HG03159 (cell line): Measurements from ENCODE around the gene SERPINA12.
"Not testable (repeated sequence)": the region's sequence is repeated elsewhere in the genome, so short reads cannot be mapped to it uniquely, and the experiment has no call there.

Experiments
- ATAC-seq: cut with Tn5 transposase; IDR thresholded peaks from one replicate; pipeline ENCODE4 v1.9.1; 2021; ENCODE audit warnings: mild to moderate bottlenecking, moderate library complexity; ENCODE audit not compliant: unreplicated experiment

Gene SERPINA12

GRCh38 chr14:94538070-94538740, 28.9 kb upstream of the SERPINA12 start:
- no peak for ATAC-seq

- no peak for ATAC-seq
Observed at GRCh38 chr14:94536836-94537235, 27.6 kb upstream of the SERPINA12 start.

DNA sequence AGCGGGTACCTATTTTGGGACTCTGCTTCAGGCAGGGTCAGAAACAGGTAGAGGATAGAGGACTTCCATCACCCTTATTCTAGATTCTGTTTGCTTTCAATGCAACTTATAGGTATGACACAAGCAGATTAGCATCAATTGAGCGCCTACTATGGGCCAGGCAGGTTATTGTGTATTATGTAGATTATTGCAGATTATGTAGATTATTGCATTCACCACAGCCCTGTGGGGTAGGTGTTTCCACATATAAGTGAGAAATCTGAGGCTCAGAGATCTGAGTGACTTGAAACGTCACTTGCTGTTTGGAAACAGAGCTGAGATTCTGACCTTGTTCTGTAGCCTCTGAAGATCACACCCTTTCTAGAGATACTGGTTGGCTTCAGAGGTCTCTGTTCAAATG, 26.2 kb upstream of the SERPINA12 start:
- no peak for ATAC-seq

- no peak for ATAC-seq
Observed at GRCh38 chr14:94532447-94532846, 23.2 kb upstream of the SERPINA12 start.

GRCh38 chr14:94531187-94531586, 21.9 kb upstream of the SERPINA12 start:
- ATAC-seq = no peak

DNA sequence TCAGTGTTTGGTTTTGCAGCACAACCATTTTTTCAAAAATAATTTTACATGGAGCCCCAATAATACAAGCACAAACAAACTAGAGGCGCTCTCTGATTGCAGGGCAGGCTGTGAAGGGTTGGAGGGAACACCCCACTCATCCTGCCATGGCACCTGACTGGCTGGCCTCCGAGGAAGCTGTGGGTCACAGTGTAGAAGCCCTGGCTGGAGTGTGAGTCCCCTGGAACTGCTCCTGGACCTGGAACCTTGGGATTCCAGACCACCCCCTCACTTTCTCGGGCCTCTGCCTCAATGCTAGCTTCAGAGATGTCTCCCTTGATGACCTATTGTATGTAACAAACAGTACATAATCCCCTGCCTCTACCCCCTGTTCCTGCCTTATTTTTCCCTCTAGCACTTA, 14.8 kb upstream of the SERPINA12 start:
- no peak for ATAC-seq

DNA sequence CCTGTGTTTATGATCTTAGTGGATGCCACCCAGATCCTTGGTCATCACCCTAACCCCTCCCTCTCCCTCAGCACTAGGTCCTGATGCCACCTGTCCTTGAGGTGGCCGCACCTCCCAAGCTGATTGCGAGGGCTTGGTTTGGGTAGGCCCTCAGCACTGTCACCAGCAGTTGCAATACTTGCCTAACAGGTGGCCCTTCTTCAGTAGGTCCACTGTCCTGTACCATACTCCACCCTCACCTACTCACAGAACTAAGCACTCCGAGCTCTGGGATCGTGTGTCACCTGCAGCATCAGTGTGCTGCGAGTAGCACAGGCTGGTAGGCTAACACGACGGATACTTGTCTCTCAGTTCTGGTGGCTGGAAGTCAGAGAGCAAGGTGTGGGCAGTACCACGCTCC, 14.0 kb upstream of the SERPINA12 start:
- no peak for ATAC-seq

DNA sequence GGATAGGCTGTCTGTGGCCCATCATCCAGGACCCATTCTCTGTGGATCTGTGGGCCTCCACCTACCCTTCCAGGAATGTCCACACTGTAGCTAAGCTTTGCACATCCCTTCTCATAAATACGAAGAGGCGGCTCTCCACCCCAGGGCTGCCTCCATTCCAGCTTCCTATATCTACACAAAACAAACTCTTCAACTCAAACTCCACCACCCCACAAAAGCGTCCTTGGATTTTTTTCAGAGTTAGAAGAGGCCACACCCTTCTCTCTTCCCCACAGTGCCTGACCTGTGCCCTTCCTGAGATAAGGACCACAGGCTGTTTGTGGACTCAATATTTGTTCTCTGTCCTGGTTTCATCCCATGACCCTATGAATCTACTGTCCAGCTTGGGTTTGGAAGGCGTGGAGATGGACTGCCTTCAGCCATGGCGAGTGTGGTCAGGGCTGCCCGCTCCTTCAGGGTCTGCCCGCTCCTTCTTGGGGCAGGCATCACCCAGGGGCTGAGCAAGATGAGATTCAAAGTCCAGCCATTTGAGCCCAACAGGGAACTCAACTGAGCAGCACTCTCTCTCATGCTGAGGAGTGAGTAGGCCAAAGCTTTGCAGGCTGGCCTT, 13.0 kb upstream of the SERPINA12 start:
- ATAC-seq = no peak

DNA sequence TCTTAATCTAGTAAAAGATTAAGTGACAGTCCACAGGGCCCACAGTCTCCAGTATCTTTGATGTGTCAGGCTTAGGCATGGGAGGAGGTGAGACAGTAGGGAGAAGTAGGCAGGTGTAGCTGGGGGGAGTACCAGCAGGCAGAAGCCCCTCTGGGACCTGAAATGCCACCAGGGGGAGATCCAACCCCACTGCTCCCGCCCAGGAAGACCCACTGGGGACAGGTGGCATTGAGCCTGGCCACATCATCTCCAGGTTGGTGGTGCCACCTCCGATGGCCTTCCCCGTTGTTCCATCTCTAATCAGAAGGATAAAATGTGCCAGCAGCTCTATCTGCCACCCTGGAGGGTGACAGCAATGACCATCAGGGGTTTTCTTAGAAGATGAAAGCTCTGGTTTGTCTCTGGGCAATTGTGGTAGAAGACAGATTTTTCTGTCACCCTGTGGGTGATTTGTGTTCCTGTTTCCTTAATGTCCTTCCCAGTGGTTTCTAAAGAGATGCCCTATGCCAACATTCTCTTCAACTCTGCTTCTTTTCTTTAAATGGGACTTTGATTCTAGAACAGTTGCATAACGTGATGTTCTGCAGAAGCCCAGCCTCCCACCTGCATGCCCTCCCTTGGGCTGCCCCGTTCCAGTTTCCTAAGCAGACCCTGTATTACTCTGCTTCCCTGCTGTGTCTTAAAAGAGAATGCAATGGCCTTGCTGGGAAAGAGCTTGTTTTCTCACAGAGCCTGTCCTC, 12.3 kb upstream of the SERPINA12 start:
- no peak for ATAC-seq

GRCh38 chr14:94517641-94518257, 8.5 kb upstream of the SERPINA12 start:
- ATAC-seq = no peak

DNA sequence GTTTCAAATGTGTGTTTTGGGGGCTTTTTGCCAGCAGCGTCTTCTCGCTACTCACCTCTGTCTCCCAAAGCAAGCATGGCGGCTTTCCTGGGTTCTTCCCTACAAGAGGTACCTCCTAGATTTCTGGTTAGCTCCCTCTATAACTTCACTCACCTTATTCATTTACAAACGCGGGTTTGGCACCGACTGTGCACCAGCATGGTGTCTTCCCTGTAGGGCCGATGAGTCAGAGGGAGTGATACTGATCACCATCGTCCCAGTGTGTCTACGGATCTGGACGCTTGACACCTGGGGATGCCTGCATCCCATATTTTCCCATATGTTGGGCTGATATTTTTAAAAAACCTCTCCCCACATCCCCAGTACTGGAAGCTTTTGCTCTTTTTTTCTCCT, 8.0 kb upstream of the SERPINA12 start:
- ATAC-seq = no peak

DNA sequence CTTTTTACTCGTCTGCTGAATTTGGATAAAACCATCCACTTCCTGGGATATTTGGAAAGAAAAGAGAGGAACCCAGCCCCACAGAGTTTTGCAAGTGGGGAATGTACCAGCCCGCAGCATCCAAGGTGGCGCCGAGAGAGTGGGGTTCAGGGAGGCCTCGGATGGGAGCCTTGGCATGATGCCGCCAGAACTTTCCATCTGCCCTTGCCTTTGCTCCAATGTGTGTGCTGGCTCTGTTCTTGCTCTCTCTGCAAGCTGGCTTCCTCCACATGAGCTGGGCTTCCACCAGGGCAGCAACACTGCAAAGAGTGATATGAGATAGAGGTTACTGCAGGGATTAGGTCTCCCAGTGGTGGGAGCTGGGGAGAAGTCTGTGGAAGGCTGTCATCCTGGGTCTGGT, 6.6 kb upstream of the SERPINA12 start:
- no peak for ATAC-seq

DNA sequence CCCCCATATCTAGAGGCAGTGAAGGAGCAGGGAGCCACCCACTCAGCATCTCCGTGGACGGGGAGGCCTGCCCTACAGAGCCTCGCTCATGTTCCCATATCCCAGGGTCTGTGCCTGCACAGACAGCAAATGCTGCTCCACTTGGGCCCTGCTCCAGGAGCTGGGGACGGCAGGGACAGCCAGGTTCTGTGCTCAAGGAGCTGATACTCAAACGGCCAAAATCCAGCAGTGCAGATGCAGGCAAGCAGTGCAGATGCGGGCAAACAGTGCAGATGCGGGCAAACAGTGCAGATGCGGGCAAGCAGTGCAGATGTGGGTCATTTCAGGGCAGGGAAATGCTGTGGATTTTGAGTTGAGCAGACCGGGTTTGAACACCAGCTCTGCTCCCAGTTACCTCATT, 6.2 kb upstream of the SERPINA12 start:
- ATAC-seq = no peak

- no peak for ATAC-seq
Observed at GRCh38 chr14:94514351-94514750, 5.1 kb upstream of the SERPINA12 start.

- not testable (repeated sequence) for ATAC-seq
Observed at GRCh38 chr14:94510481-94510880, 1.2 kb upstream of the SERPINA12 start.

DNA sequence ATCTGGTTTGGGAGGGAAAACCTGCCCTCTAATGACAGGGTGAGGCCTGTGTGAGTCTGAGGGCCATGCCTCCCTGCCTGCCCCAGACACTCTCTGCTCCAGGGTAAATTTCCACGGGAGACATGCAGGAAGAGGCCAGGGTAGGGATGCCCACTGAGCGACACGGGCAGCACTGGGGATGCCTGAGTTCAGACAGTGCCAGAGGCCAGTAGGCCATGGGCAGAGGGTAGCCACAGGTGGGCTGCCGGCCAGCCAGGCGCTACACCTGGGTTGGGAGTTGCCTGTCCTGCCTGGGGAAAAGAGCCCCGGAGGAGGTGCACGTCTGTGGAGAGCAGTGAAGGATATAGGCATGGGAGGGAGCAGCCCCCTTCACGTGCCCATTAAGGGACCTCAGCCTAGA, 3.6 kb downstream of the SERPINA12 start:
- no peak for ATAC-seq

DNA sequence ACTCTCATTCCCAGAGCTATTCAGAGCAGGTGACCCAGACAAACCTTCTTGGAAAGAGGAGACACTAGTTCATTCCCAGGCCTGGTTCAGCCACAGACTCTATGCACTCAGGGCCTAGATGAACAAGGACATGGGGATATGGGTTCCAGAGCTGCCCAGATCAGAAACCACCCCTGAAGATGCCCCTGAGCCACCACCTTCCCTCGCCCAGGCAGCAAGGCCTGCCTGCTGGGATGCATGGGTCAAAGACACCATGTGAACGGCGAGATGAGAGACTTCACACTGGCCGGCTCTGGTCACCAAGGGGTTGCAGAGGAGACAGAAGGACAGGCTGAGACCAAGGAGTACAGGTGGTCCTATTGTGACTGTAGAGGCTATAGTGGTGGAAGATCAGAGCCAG, 4.1 kb downstream of the SERPINA12 start:
- no peak for ATAC-seq

DNA sequence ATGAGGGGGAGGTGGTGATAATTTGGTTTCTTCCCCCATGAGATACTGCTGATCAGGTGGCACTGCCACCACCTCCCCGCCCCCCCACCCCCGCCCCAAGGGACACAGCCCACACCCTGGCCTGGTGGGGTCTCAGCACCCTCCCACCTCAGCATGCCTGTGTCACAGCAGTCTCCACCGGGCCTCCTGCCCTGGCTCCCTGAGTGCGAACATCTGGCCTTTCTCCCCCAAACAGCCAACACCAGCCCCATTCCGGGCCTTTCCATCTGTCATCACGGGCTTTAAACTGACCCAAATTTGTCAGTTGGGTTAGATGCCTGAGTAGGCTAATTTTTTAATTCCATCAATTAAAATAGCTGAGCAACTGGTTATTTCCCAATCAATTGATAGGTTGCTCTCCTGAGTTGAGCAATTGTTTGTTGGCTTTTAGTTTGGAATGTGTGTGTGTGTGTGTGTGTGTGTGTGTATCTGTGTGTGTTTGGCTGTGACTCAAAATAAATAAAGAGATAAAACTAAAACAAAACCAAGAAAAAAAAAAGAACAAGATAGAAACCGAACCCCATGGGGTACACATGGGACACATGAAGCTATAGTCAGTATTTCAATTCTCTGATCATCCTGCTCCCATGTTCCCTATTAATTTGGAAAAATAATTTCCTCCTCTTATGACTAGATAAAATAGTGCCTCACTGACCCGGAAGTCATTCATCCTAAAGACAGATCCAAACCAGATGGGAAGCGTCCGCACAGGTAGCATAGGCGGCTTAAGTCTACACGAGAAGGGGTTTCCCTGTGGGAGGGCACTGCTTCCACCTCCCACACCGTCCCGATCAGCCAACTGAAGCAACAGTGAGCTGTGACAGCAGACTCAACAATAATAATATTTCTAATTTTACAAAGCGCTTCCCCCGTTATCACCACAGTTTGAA, 7.4 kb downstream of the SERPINA12 start:
- ATAC-seq = no peak

DNA sequence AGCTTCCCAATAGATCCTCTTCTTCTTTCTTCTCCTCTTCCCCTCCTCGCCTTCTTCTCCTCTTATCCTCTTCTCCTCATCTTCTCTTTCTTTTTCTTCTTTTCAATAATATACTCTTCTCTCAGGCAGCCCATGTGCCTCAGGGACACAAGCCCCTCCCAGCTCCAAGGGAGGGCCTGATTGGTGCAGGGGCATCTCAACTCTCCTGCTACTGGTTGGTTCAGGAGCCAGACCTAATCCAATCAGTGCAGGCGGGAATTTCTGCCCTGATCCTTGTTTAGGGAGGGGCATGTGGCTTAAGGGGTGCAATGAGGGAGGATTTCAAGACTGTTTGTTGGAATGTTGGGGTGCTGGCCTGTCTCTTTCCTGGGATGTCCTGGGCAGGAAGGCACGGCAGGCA, 9.0 kb downstream of the SERPINA12 start:
- ATAC-seq = no peak

GRCh38 chr14:94499673-94500072, 9.6 kb downstream of the SERPINA12 start:
- ATAC-seq = no peak

DNA sequence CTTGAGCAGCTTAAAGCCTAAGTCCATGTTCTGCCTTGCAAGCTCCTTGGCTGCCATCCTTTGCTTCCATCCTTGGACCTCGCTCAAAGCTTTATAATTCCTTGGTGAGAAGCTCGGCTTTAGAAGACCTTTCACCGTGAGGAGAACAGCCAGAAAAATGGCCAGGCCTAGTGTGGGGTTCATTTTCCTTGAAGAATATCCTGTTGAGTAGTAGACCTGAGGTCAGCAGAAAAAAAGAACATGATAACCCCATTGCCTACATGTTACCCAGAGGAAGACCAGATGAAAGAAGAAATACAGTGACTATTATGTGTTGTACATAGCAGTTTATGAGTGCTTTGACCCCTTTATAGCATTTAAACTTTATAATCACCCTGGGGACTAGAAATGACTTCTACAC, 11.1 kb downstream of the SERPINA12 start:
- no peak for ATAC-seq
